ENCODE measurements around the gene LRRC27. TPM values are rescaled to one million over a fixed set of nuclear protein-coding genes. Genes with fewer than 3 reads are reported as not detected.
A peak's percentile ranks its signal among the peaks of the same experiment; 100 is the strongest.

Gene LRRC27
- total and polyA plus RNA-seq, 2 experiments from 2014 or later: 7.5 to 9.6 TPM

- Histone ChIP-seq H3K79me2 (ENCODE audit: insufficient read depth) (no peaks in the 10 kb centered on the region), H3K4me1 (ENCODE audit: insufficient read depth) (no peaks in the 10 kb centered on the region), H3F3A (ENCODE audit: insufficient read depth) (no peaks in the 10 kb centered on the region), H3K36me3 (ENCODE audit: low read depth) (no peaks in the 10 kb centered on the region), H3K4me3 (peak within 1 kb of the TSS; percentile 73), H3K27ac (no peak within 1 kb of the TSS), H3K9me2 (ENCODE audit: insufficient read depth) (no peaks in the 10 kb centered on the region), H2AFZ (peak within 1 kb of the TSS; percentile 82), H4K20me1 (ENCODE audit: insufficient read depth) (no peaks in the 10 kb centered on the region), H3K9me3 (ENCODE audit: low read depth) (no peaks in the 10 kb centered on the region), H3K27me3 (replicated peaks; ENCODE audit: insufficient read depth) (no peaks in the 10 kb centered on the region), H3K4me2 (ENCODE audit: unreplicated experiment) (peak within 1 kb of the TSS; percentile 61), H3K9ac (peak within 1 kb of the TSS; percentile 60)
- peak; percentile 98 for DNase-seq
- in situ Hi-C loops (cut with MboI): no loop called here
- TF ChIP-seq EZH2phosphoT487 (IDR thresholded peaks at IDR 0.05; ENCODE audit: insufficient read depth, low read depth) (no peak), EZH2 (IDR thresholded peaks at IDR 0.05; ENCODE audit: insufficient read depth, poor library complexity, severe bottlenecking) (no peak)
- 1% methylated on average over 42 to 46 of the region's 84 CpGs for WGBS, 2 experiments (ENCODE audit: low coverage in 1 of 2, low lambda C conversion rate in 2 of 2, missing lambda C conversion rate in 2 of 2)
These were observed 24.0 kb upstream of the LRRC27 start, which contains the start of gene STK32C for GRCh38 chr10:132307823-132308586. STK32C (minus strand) TSS chr10:132307950; CDS start chr10:132307833, 117 bp downstream.

- H3K27ac ChIP-seq: no peak overlapping the region
- in situ Hi-C loops (cut with MboI): no loop called here
- H3K9ac ChIP-seq: peak overlapping the region; percentile 60
- no peaks in the 10 kb centered on the region for H3K4me1 ChIP-seq (ENCODE audit: insufficient read depth)
- H3K9me3 ChIP-seq (ENCODE audit: low read depth): no peaks in the 10 kb centered on the region
- no peak for TF ChIP-seq EZH2phosphoT487 (IDR thresholded peaks at IDR 0.05; ENCODE audit: insufficient read depth, low read depth)
- H3K4me2 ChIP-seq (ENCODE audit: unreplicated experiment): peak overlapping the region; percentile 61
- DNase-seq: peak; percentile 31
- no peaks in the 10 kb centered on the region for H3K79me2 ChIP-seq (ENCODE audit: insufficient read depth)
- WGBS, 2 experiments (ENCODE audit: low coverage in 1 of 2, low lambda C conversion rate in 2 of 2, missing lambda C conversion rate in 2 of 2): 34 to 41% methylated on average over 40 to 48 of the region's 61 CpGs
- H4K20me1 ChIP-seq (ENCODE audit: insufficient read depth): no peaks in the 10 kb centered on the region
- H3K36me3 ChIP-seq (ENCODE audit: low read depth): no peaks in the 10 kb centered on the region
- no peaks in the 10 kb centered on the region for H3K27me3 ChIP-seq (replicated peaks; ENCODE audit: insufficient read depth)
- H2AFZ ChIP-seq: peak overlapping the region; percentile 82
- H3K9me2 ChIP-seq (ENCODE audit: insufficient read depth): no peaks in the 10 kb centered on the region
- no peaks in the 10 kb centered on the region for H3F3A ChIP-seq (ENCODE audit: insufficient read depth)
- peak overlapping the region; percentile 73 for H3K4me3 ChIP-seq
These were observed 23.2 kb upstream of the LRRC27 start for GRCh38 chr10:132308587-132309470.

- H3K36me3 ChIP-seq (ENCODE audit: low read depth): no peaks in the 10 kb centered on the region
- DNase-seq: no peak
- no peaks in the 10 kb centered on the region for H3K9me2 ChIP-seq (ENCODE audit: insufficient read depth)
- H2AFZ ChIP-seq: no peak overlapping the region
- H3K79me2 ChIP-seq (ENCODE audit: insufficient read depth): no peaks in the 10 kb centered on the region
- H3K9ac ChIP-seq: no peak overlapping the region
- TF ChIP-seq EZH2phosphoT487 (IDR thresholded peaks at IDR 0.05; ENCODE audit: insufficient read depth, low read depth) (no peak), EZH2 (IDR thresholded peaks at IDR 0.05; ENCODE audit: insufficient read depth, poor library complexity, severe bottlenecking) (no peak)
- no peaks in the 10 kb centered on the region for H3K27me3 ChIP-seq (replicated peaks; ENCODE audit: insufficient read depth)
- no peaks in the 10 kb centered on the region for H3F3A ChIP-seq (ENCODE audit: insufficient read depth)
- no peaks in the 10 kb centered on the region for H3K9me3 ChIP-seq (ENCODE audit: low read depth)
- in situ Hi-C loops (cut with MboI): no loop called here
- no peak overlapping the region for H3K4me2 ChIP-seq (ENCODE audit: unreplicated experiment)
- no peak overlapping the region for H3K27ac ChIP-seq
- H3K4me1 ChIP-seq (ENCODE audit: insufficient read depth): no peaks in the 10 kb centered on the region
- no peaks in the 10 kb centered on the region for H4K20me1 ChIP-seq (ENCODE audit: insufficient read depth)
- WGBS, 2 experiments (ENCODE audit: low coverage in 1 of 2, low lambda C conversion rate in 2 of 2, missing lambda C conversion rate in 2 of 2): 93 to 95% methylated on average over 12 of the region's 12 CpGs
- H3K4me3 ChIP-seq: no peak overlapping the region
These were observed 22.5 kb upstream of the LRRC27 start for GRCh38 chr10:132309471-132309865.

- Histone ChIP-seq H3F3A (ENCODE audit: insufficient read depth) (no peaks in the 10 kb centered on the region), H4K20me1 (ENCODE audit: insufficient read depth) (no peaks in the 10 kb centered on the region), H3K27me3 (replicated peaks; ENCODE audit: insufficient read depth) (no peaks in the 10 kb centered on the region), H2AFZ (no peak overlapping the region), H3K9ac (no peak overlapping the region), H3K27ac (no peak overlapping the region), H3K9me2 (ENCODE audit: insufficient read depth) (no peaks in the 10 kb centered on the region), H3K4me2 (ENCODE audit: unreplicated experiment) (no peak overlapping the region), H3K79me2 (ENCODE audit: insufficient read depth) (no peaks in the 10 kb centered on the region), H3K9me3 (ENCODE audit: low read depth) (no peaks in the 10 kb centered on the region), H3K4me1 (ENCODE audit: insufficient read depth) (no peaks in the 10 kb centered on the region), H3K36me3 (ENCODE audit: low read depth) (no peaks in the 10 kb centered on the region), H3K4me3 (no peak overlapping the region)
- DNase-seq: no peak
- WGBS, 2 experiments (ENCODE audit: low coverage in 1 of 2, low lambda C conversion rate in 2 of 2, missing lambda C conversion rate in 2 of 2): 93 to 97% methylated on average over 7 of the region's 7 CpGs
- TF ChIP-seq EZH2 (IDR thresholded peaks at IDR 0.05; ENCODE audit: insufficient read depth, poor library complexity, severe bottlenecking) (no peak), EZH2phosphoT487 (IDR thresholded peaks at IDR 0.05; ENCODE audit: insufficient read depth, low read depth) (no peak)
- in situ Hi-C loops (cut with MboI): no loop called here
These were observed 22.0 kb upstream of the LRRC27 start for GRCh38 chr10:132309879-132310591.
